DMS 273 treated with DMSO at 0.1 percent for 48 hours (cell line): ENCODE data around the gene SLC48A1.

Experiments
- DNase-seq: peaks from one replicate; lab custom pipeline; 2025; lab: John Stamatoyannopoulos, UW

The SLC48A1 gene

GRCh38 chr12:47744778-47745436 lies 28.1 kb upstream of the SLC48A1 start:
- DNase-seq: no peak

GRCh38 chr12:47745485-47746041 lies 27.5 kb upstream of the SLC48A1 start:
- DNase-seq: no peak

GRCh38 chr12:47746073-47746472 lies 27.0 kb upstream of the SLC48A1 start:
- DNase-seq: no peak

- DNase-seq: no peak
Measured at GRCh38 chr12:47746523-47746922, 26.5 kb upstream of the SLC48A1 start.

- DNase-seq: no peak
Measured at GRCh38 chr12:47747126-47747525, 25.9 kb upstream of the SLC48A1 start.

GRCh38 chr12:47747596-47748506 lies 25.2 kb upstream of the SLC48A1 start:
- DNase-seq: no peak

GRCh38 chr12:47748507-47748828 lies 24.6 kb upstream of the SLC48A1 start:
- no peak for DNase-seq

- DNase-seq: no peak
Measured at GRCh38 chr12:47748899-47749298, 24.1 kb upstream of the SLC48A1 start.

GRCh38 chr12:47750229-47750798 lies 22.7 kb upstream of the SLC48A1 start:
- DNase-seq: no peak

GRCh38 chr12:47750916-47751470 lies 22.0 kb upstream of the SLC48A1 start:
- no peak for DNase-seq

- no peak for DNase-seq
Measured at GRCh38 chr12:47751561-47751960, 21.5 kb upstream of the SLC48A1 start.

- DNase-seq: no peak
Measured at GRCh38 chr12:47752121-47752520, 20.9 kb upstream of the SLC48A1 start.

GRCh38 chr12:47752552-47752951 lies 20.5 kb upstream of the SLC48A1 start:
- DNase-seq: no peak

- DNase-seq: no peak
Measured at GRCh38 chr12:47753021-47754001, 19.7 kb upstream of the SLC48A1 start.

- DNase-seq: no peak
Measured at GRCh38 chr12:47754126-47754525, 18.9 kb upstream of the SLC48A1 start.

- no peak for DNase-seq
Measured at GRCh38 chr12:47754881-47755280, 18.2 kb upstream of the SLC48A1 start.

GRCh38 chr12:47755655-47756562 lies 17.1 kb upstream of the SLC48A1 start:
- no peak for DNase-seq

- DNase-seq: no peak
Measured at GRCh38 chr12:47757364-47757839, 15.6 kb upstream of the SLC48A1 start.

GRCh38 chr12:47757840-47758583 lies 15.0 kb upstream of the SLC48A1 start:
- no peak for DNase-seq

- no peak for DNase-seq
Measured at GRCh38 chr12:47758584-47758833, 14.5 kb upstream of the SLC48A1 start.
